ENCODE results near the gene CORO2B. TPM values are rescaled to one million over a fixed set of nuclear protein-coding genes. Genes with fewer than 3 reads are reported as not detected.

CORO2B gene
- total and polyA plus RNA-seq, 2 of the 4 experiments (the other 2 are of a cell fraction), result 9.3 to 39.3 TPM

DNA sequence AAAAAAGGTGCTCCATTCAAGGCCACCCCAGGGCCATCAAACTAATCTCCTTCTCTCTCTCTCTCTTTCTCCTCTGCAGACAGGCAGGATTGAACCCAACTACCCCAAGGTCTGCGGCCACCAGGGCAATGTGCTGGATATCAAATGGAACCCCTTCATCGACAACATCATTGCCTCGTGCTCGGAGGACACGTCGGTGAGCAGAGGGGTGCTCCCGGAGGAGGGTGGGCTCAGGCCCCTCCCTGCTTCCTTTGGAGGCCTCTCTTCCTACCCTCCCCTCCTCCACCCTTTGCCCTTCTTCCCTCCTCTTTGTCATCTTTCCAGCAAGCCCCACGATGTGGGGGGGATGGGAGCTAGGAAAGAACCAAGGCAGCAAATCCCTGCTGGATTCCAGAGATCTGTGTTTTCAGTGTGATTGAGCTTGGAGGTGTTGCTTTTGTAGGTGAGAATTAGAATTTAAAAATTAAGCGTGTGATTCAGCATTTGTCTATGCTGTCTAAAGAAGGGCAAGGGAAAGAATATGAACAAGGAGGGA is 116.3 kb downstream of the CORO2B start:
- ChIA-PET POLR2A (ENCODE audit: unreplicated experiment) (no interaction called here), CTCF (no interaction called here)
- Histone ChIP-seq H3K9me1 (ENCODE audit: insufficient read depth, low read length) (peaks cover 14% of the 10 kb centered on the region), H2AK5ac (ENCODE audit: low read depth, low read length) (no peak overlapping the region), H3K27ac (ENCODE audit: insufficient read depth, low read length) (no peak overlapping the region), H4K20me1 (ENCODE audit: insufficient read depth, low read length) (no peaks in the 10 kb centered on the region), H4K8ac (ENCODE audit: low read depth in 2 of 2, low read length in 2 of 2) (no peak overlapping the region), H2BK15ac (ENCODE audit: low read depth, low read length) (no peak overlapping the region), H3K36me3 (ENCODE audit: control insufficient read depth, insufficient read depth, low read length) (no peaks in the 10 kb centered on the region), H3K27me3 (ENCODE audit: control insufficient read depth, insufficient read depth, low read length) (no peaks in the 10 kb centered on the region), H3K23ac (ENCODE audit: low read depth, low read length) (no peak overlapping the region), H2AFZ (replicated peaks; ENCODE audit: low read length, poor library complexity) (no peak overlapping the region), H3K9ac (ENCODE audit: low read depth, low read length) (no peak overlapping the region), H3K18ac (ENCODE audit: low read depth, low read length) (no peak overlapping the region), H2BK120ac (ENCODE audit: low read depth, low read length) (no peak overlapping the region), H2BK20ac (ENCODE audit: low read depth, low read length) (no peak overlapping the region), H3K4ac (ENCODE audit: low read depth, low read length) (no peak overlapping the region), H3K56ac (ENCODE audit: extremely low read depth, insufficient read depth, low read length) (no peak overlapping the region), H3K4me1 (ENCODE audit: control insufficient read depth, insufficient read depth, low read length) (peaks cover 3% of the 10 kb centered on the region; the same call in 1 of the 2 replicates), H4K5ac (ENCODE audit: low read depth, low read length) (no peak overlapping the region), H3K79me1 (ENCODE audit: low read depth in 1 of 2, low read length in 2 of 2) (peaks cover 0 to 3% of the 10 kb centered on the region in 2 experiments; a peak in 1 of 4 replicates), H2AK9ac (replicated peaks; ENCODE audit: low read depth, low read length, poor library complexity) (no peak overlapping the region), H3K9me3 (ENCODE audit: control insufficient read depth, insufficient read depth, low read length) (no peaks in the 10 kb centered on the region), H3K14ac (replicated peaks; ENCODE audit: low read depth, low read length) (no peak overlapping the region), H3K4me3 (ENCODE audit: insufficient read depth, low read depth, low read length) (no peak overlapping the region), H4K91ac (ENCODE audit: insufficient read depth, low read depth, low read length) (no peak overlapping the region), H3K4me2 (ENCODE audit: low read depth, low read length) (no peak overlapping the region), H2BK5ac (ENCODE audit: low read depth, low read length, poor library complexity, severe bottlenecking) (no peak overlapping the region)
- in situ Hi-C loops (cut with MboI; ENCODE audit: low sequenced_read_pairs) (no loop called here), intact Hi-C loops (cut with micrococcal nuclease) (no loop called here), dilution Hi-C loops (cut with HindIII; ENCODE audit: low sequenced_read_pairs, unreplicated experiment) (no loop called here)
- TF ChIP-seq FOS (IDR thresholded peaks at IDR 0.05; ENCODE audit: low read depth, low read length) (no peak), MAFK (IDR thresholded peaks at IDR 0.05; ENCODE audit: low read depth, low read length) (no peak), CEBPB (IDR thresholded peaks at IDR 0.05; ENCODE audit: low read depth, low read length) (no peak), CHD1 (IDR thresholded peaks at IDR 0.05; ENCODE audit: low read depth, low read length) (no peak), RAD21 (IDR thresholded peaks at IDR 0.05; ENCODE audit: low read length) (no peak), POLR2A (IDR thresholded peaks at IDR 0.05; ENCODE audit: low read depth, low read length) (no peak), RCOR1 (IDR thresholded peaks at IDR 0.05; ENCODE audit: insufficient replicate concordance, low read length) (no peak), MAZ (IDR thresholded peaks at IDR 0.05; ENCODE audit: borderline replicate concordance, low read depth, low read length) (no peak)
- TF ChIP-seq, protein P1, sequence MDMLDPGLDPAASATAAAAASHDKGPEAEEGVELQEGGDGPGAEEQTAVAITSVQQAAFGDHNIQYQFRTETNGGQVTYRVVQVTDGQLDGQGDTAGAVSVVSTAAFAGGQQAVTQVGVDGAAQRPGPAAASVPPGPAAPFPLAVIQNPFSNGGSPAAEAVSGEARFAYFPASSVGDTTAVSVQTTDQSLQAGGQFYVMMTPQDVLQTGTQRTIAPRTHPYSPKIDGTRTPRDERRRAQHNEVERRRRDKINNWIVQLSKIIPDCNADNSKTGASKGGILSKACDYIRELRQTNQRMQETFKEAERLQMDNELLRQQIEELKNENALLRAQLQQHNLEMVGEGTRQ (IDR thresholded peaks at IDR 0.05; ENCODE audit: low read depth, low read length), result no peak
- 83% methylated on average over 1 of the region's 9 CpGs; no CpG with 5 or more reads in 1 of the 2 experiments for WGBS, 2 experiments (ENCODE audit: extremely low coverage in 2 of 2, insufficient read length in 1 of 2)
- no peak for DNase-seq
- no TSS peak for BruUV-seq (replicated peaks)
- ATAC-seq (ENCODE audit: low read depth), result no peak
